GM23248 (cell line): ENCODE measurements around the gene WDPCP. TPM values are rescaled to one million over a fixed set of nuclear protein-coding genes. Genes with fewer than 3 reads are reported as not detected.
"Not testable (repeated sequence)": the region's sequence is repeated elsewhere in the genome, so short reads cannot be mapped to it uniquely, and the experiment has no call there.

Source experiments
- DNase-seq: peaks from one replicate; pipeline ENCODE4 v3.0.0-alpha.2; 2015
- H2AFZ ChIP-seq: fragments of 200-600 bp; sonication (generic); 2 replicates; pipeline ENCODE4 v1.6.1; 2016; ENCODE audit warnings: antibody characterized with exemption
- H3F3A ChIP-seq: fragments of 200-600 bp; sonication (generic); 2 replicates; pipeline ENCODE4 v1.6.1; 2016; ENCODE audit warnings: mild to moderate bottlenecking, antibody characterized with exemption, mixed run types; ENCODE audit not compliant: insufficient read depth
- H3K27ac ChIP-seq: fragments of 200-600 bp; sonication (generic); 2 replicates; pipeline ENCODE4 v1.5.1; 2016; ENCODE audit warnings: mild to moderate bottlenecking
- H3K27me3 ChIP-seq: fragments of 200-600 bp; sonication (generic); replicated peaks from 2 replicates; pipeline ENCODE4 v1.6.1; 2016; ENCODE audit warnings: mild to moderate bottlenecking; ENCODE audit not compliant: insufficient read depth
- H3K36me3 ChIP-seq: fragments of 200-600 bp; sonication (generic); 2 replicates; pipeline ENCODE4 v1.6.1; 2016; ENCODE audit warnings: low read depth, mild to moderate bottlenecking
- H3K4me1 ChIP-seq: fragments of 200-600 bp; sonication (generic); 2 replicates; pipeline ENCODE4 v1.6.1; 2016; ENCODE audit warnings: mild to moderate bottlenecking; ENCODE audit not compliant: insufficient read depth
- H3K4me2 ChIP-seq: fragments of 200-600 bp; sonication (generic); one replicate; pipeline ENCODE4 v1.6.1; 2016; ENCODE audit warnings: mild to moderate bottlenecking; ENCODE audit not compliant: unreplicated experiment
- H3K4me3 ChIP-seq: fragments of 200-600 bp; sonication (generic); 2 replicates; pipeline ENCODE4 v1.5.1; 2016; ENCODE audit warnings: mild to moderate bottlenecking
- H3K79me2 ChIP-seq: fragments of 200-600 bp; sonication (generic); 2 replicates; pipeline ENCODE4 v1.6.1; 2016; ENCODE audit warnings: mild to moderate bottlenecking; ENCODE audit not compliant: insufficient read depth
- H3K9ac ChIP-seq: fragments of 200-600 bp; sonication (generic); 2 replicates; pipeline ENCODE4 v1.6.1; 2016; ENCODE audit warnings: mild to moderate bottlenecking
- H3K9me2 ChIP-seq: fragments of 200-600 bp; sonication (generic); 2 replicates; pipeline ENCODE4 v1.6.1; 2016; ENCODE audit warnings: mixed run types, mild to moderate bottlenecking, moderate library complexity; ENCODE audit not compliant: insufficient read depth
- H3K9me3 ChIP-seq: fragments of 200-600 bp; sonication (generic); one replicate; pipeline ENCODE4 v1.6.1; 2017; ENCODE audit warnings: low read depth
- H4K20me1 ChIP-seq: fragments of 200-600 bp; sonication (generic); 2 replicates; pipeline ENCODE4 v1.6.0; 2016; ENCODE audit not compliant: insufficient read depth
- EZH2 ChIP-seq: fragments of 200-600 bp; sonication (generic); IDR thresholded peaks from 2 replicates; pipeline ENCODE4 v1.6.1; 2018; ENCODE audit warnings: antibody characterized with exemption, mild to moderate bottlenecking; ENCODE audit not compliant: insufficient read depth, poor library complexity, severe bottlenecking
- EZH2phosphoT487 ChIP-seq: fragments of 200-600 bp; sonication (generic); IDR thresholded peaks from 2 replicates; pipeline ENCODE4 v1.6.1; 2018; ENCODE audit warnings: antibody characterized with exemption, moderate library complexity, mild to moderate bottlenecking, low read depth; ENCODE audit not compliant: insufficient read depth
- WGBS, 2 experiments: methylation state at CpG; one replicate each; pipeline ENCODE4 v1.1.6; 2015 to 2017; ENCODE audit warnings: low lambda C conversion rate in 2 of 2, low coverage in 1 of 2; ENCODE audit errors: missing lambda C conversion rate in 2 of 2; 5-methylcytosine and 5-hydroxymethylcytosine counted together
- in situ Hi-C: fragments of 300-500 bp; cut with MboI; formaldehyde crosslinking; loops from 2 replicates; pipeline ENCODE4 v1.15.0; 2020
- polyA plus RNA-seq: library from polyadenylated mRNA; unstranded; fragments of >200 nt; fragmentation: Nextera tagmentation; extraction: Ambion mirVana; gene quantifications from 2 replicates; pipeline ENCODE4 v1.2.1, GENCODE V29; 2016
- total RNA-seq: library from RNA; depleted of rRNA; stranded (reverse); fragments of >200 nt; shearing (Covaris generic); gene quantifications from 2 replicates; pipeline ENCODE4 v1.2.3, GENCODE V29; 2014

The WDPCP gene
- total and polyA plus RNA-seq, 2 experiments from 2014 or later, result 6.0 to 8.1 TPM

- Histone ChIP-seq H3K79me2 (peaks cover 74% of the 10 kb centered on the region), H3K27me3 (no peaks in the 10 kb centered on the region), H3K4me1 (peaks cover 16% of the 10 kb centered on the region), H3K36me3 (no peaks in the 10 kb centered on the region), H2AFZ (no peak overlapping the region), H3K27ac (no peak overlapping the region), H3K4me3 (no peak overlapping the region), H3K9ac (no peak overlapping the region), H3F3A (peaks cover 21% of the 10 kb centered on the region; the same call in 1 of the 2 replicates), H3K9me2 (no peaks in the 10 kb centered on the region), H3K4me2 (no peak overlapping the region), H3K9me3 (no peaks in the 10 kb centered on the region), H4K20me1 (no peaks in the 10 kb centered on the region)
- no peak for DNase-seq
- 97 to 98% methylated on average over 3 of the region's 3 CpGs for WGBS, 2 experiments
- in situ Hi-C loops, result no loop called here
- TF ChIP-seq EZH2 (no peak), EZH2phosphoT487 (no peak)
These were observed 9.5 kb downstream of the WDPCP start for GRCh38 chr2:63578767-63579166.

DNA sequence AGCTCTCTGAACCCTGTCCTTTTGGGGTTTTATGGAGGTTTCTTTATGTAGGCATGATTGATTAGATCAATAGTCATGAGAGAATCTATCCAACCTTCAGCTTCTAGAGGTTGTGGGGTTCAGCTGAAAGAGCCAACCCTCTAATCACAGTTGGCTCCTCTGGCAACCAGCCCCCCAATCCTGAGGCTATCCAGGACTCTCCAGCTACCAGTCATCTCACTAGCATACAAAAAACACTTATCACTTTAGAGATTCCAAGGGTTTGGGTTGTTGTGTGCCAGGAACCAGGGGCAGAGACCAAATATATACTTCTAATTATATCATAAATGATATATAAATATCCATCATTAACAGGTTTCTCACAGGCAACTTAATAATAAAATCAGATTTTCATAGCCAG, 11.7 kb downstream of the WDPCP start:
- Histone ChIP-seq H3K79me2 (peaks cover 58% of the 10 kb centered on the region), H3K4me2 (no peak overlapping the region), H2AFZ (no peak overlapping the region), H3F3A (peaks cover 12% of the 10 kb centered on the region; the same call in 1 of the 2 replicates), H3K9ac (no peak overlapping the region), H3K27ac (no peak overlapping the region), H3K4me3 (no peak overlapping the region), H3K9me2 (no peaks in the 10 kb centered on the region), H3K27me3 (no peaks in the 10 kb centered on the region), H3K36me3 (no peaks in the 10 kb centered on the region), H3K4me1 (peaks cover 10% of the 10 kb centered on the region), H4K20me1 (no peaks in the 10 kb centered on the region), H3K9me3 (no peaks in the 10 kb centered on the region)
- in situ Hi-C loops, result no loop called here
- DNase-seq, result no peak
- TF ChIP-seq EZH2, result no peak
- TF ChIP-seq EZH2phosphoT487, result no peak

DNA sequence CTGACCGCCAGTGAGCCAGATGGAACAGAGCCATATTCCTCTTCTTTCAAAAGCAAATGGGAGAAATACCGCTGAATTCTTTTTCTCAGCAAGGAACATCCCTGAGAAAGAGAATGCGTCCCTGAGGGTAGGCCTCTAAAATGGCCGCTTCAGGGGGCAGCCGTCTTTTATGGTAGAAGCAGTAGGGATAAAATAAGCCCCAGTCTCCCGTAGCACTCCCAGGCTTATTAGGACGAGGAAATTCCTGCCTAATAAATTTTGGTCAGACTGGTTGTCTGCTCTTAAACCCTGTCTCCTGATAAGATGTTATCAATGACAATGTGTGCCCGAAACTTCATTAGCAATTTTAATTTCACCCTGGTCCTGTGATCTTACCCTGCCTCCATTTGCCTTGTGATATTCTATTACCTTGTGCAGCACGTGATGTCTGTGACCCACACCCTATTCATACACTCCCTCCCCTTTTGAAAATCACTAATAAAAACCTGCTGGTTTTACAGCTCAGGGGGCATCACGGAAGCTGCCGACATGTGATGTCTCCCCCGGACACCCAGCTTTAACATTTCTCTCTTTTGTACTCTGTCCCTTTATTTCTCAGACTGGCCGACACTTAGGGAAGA, 14.4 kb downstream of the WDPCP start:
- H4K20me1 ChIP-seq, H2AFZ ChIP-seq, H3F3A ChIP-seq, H3K9me3 ChIP-seq, H3K9me2 ChIP-seq, H3K4me3 ChIP-seq, H3K36me3 ChIP-seq, DNase-seq, in situ Hi-C loops, H3K27me3 ChIP-seq, H3K27ac ChIP-seq, H3K4me1 ChIP-seq, H3K4me2 ChIP-seq, H3K9ac ChIP-seq: not testable (repeated sequence)
- peaks cover 38% of the 10 kb centered on the region for H3K79me2 ChIP-seq
- 86% methylated on average over 13 of the region's 13 CpGs for WGBS, 2 experiments

DNA sequence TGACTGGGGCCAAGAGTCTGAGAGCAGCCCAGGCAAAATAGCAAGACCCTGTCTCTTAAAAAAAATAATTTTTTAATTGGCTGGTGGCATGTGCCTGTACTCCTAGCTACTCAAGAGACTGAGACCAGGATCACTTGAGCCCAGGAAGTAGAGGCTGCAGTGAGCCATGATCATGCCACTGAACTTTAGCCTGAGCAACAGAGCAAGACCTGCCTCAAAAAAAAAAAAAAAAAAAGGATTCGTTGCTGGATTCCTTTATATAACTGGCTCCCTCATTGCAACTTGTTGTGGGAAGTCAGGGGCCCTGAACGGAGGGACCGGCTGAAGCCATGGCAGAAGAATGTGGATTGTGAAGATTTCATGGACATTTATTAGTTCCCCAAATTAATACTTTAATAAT, 15.3 kb downstream of the WDPCP start:
- H3F3A ChIP-seq, in situ Hi-C loops, H3K4me2 ChIP-seq, H3K9me2 ChIP-seq, H3K36me3 ChIP-seq, H4K20me1 ChIP-seq, H2AFZ ChIP-seq, H3K4me3 ChIP-seq, H3K9me3 ChIP-seq, H3K9ac ChIP-seq, H3K27ac ChIP-seq, H3K4me1 ChIP-seq, H3K27me3 ChIP-seq, DNase-seq: not testable (repeated sequence)
- WGBS, 2 experiments, result 92 to 93% methylated on average over 3 of the region's 3 CpGs
- H3K79me2 ChIP-seq, result peaks cover 30% of the 10 kb centered on the region

DNA sequence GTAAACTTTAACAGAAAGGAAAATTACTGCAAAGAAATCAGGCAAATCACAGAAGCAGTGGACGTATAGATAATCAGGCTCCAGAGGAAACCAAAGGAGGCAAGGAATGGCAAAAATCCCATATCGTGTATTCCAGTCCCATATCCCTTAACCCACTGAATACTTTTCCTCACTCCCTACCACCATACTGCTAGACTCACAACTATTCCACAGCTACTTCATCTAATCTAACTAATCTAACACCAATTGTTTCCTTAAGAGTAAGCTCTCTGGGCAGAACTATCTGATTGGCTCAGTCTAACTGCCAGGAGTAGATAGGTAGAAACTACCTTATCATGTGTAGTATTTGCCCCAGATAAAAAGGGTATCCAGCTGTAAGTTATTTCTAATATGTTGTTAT, 16.3 kb downstream of the WDPCP start:
- TF ChIP-seq EZH2, result no peak
- TF ChIP-seq EZH2phosphoT487, result no peak
- DNase-seq, result no peak
- H3K27me3 ChIP-seq, result no peaks in the 10 kb centered on the region
- peaks cover 20% of the 10 kb centered on the region for H3K79me2 ChIP-seq
- no peaks in the 10 kb centered on the region for H3F3A ChIP-seq
- no peaks in the 10 kb centered on the region for H3K36me3 ChIP-seq
- H3K9ac ChIP-seq, result no peak overlapping the region
- 100% methylated on average over 2 of the region's 2 CpGs for WGBS, 2 experiments
- no peak overlapping the region for H3K4me2 ChIP-seq
- H3K4me1 ChIP-seq, result no peaks in the 10 kb centered on the region
- in situ Hi-C loops, result no loop called here
- no peak overlapping the region for H3K27ac ChIP-seq
- H4K20me1 ChIP-seq, result no peaks in the 10 kb centered on the region
- H2AFZ ChIP-seq, result no peak overlapping the region
- H3K9me3 ChIP-seq, result no peaks in the 10 kb centered on the region
- no peaks in the 10 kb centered on the region for H3K9me2 ChIP-seq
- no peak overlapping the region for H3K4me3 ChIP-seq
